SK-N-SH (cell line): ENCODE data around the gene SBF2. TPM values are rescaled to one million over a fixed set of nuclear protein-coding genes. Genes with fewer than 3 reads are reported as not detected.

Experiments
- CTCF ChIA-PET: fragments of 300-600, 350-600 bp; formaldehyde crosslinking; extraction: SDS; loops from one replicate; lab custom pipeline; 2021; lab: Yijun Ruan, JAX
- POLR2A ChIA-PET: fragments of 350-600 bp; sonication (Branson Sonifier 250); formaldehyde crosslinking; extraction: SDS; loops from one replicate; lab custom pipeline; 2020; ENCODE audit warnings: antibody characterized with exemption, inconsistent platforms; lab: Yijun Ruan, JAX
- DNase-seq: peaks from one replicate; pipeline ENCODE4 v3.0.0; 2012
- H2AFZ ChIP-seq: fragments of 200-600 bp; sonication (generic); 2 replicates; pipeline ENCODE4 v1.8.1; 2016; ENCODE audit warnings: antibody characterized with exemption, mild to moderate bottlenecking, low read depth
- H3F3A ChIP-seq: fragments of 200-600 bp; sonication (generic); replicated peaks from 2 replicates; pipeline ENCODE3; 2016; ENCODE audit warnings: antibody characterized with exemption, mild to moderate bottlenecking; ENCODE audit not compliant: insufficient read depth
- H3K27ac ChIP-seq, 2 experiments: fragments of 200-500 bp in 1 of 2; fragments of 200-600 bp in 1 of 2; sonication (Bioruptor generic) in 1 of 2; sonication (generic), shearing (Covaris generic) in 1 of 2; 2 replicates each; pipeline versions ENCODE4 v1.5.1 to v1.6.1; 2014 to 2016; ENCODE audit warnings: low read depth in 2 of 2, inconsistent platforms in 1 of 2, low read length in 1 of 2, mild to moderate bottlenecking in 1 of 2, mixed read lengths in 1 of 2
- H3K27me3 ChIP-seq: fragments of 200-600 bp; sonication (generic), shearing (Covaris generic); 2 replicates; pipeline ENCODE4 v1.6.1; 2016; ENCODE audit warnings: mixed run types; ENCODE audit not compliant: insufficient read depth
- H3K36me3 ChIP-seq, 2 experiments: fragments of 200-500 bp in 1 of 2; fragments of 200-600 bp in 1 of 2; sonication (Bioruptor generic) in 1 of 2; sonication (generic) in 1 of 2; replicated peaks in 1 of 2; 2 replicates each; pipeline versions ENCODE3 to v1.5.1; 2014 to 2016; ENCODE audit warnings: low read length in 1 of 2, mild to moderate bottlenecking in 1 of 2; ENCODE audit not compliant: insufficient read depth in 2 of 2, control insufficient read depth in 1 of 2
- H3K4me1 ChIP-seq, 2 experiments: fragments of 200-500 bp in 1 of 2; fragments of 200-600 bp in 1 of 2; sonication (Bioruptor generic) in 1 of 2; sonication (generic), shearing (Covaris generic) in 1 of 2; 2 replicates each; pipeline versions ENCODE4 v1.5.1 to v1.6.1; 2014 to 2016; ENCODE audit warnings: low read depth in 1 of 2, low read length in 1 of 2, mixed run types in 1 of 2; ENCODE audit not compliant: insufficient read depth in 2 of 2, control insufficient read depth in 1 of 2
- H3K4me2 ChIP-seq: fragments of 200-600 bp; sonication (generic), shearing (Covaris generic); 2 replicates; pipeline ENCODE4 v1.6.1; 2017; ENCODE audit warnings: mixed run types
- H3K4me3 ChIP-seq, 2 experiments: fragments of 200-500 bp in 1 of 2; fragments of 200-600 bp in 1 of 2; sonication (Bioruptor generic) in 1 of 2; sonication (generic), shearing (Covaris generic) in 1 of 2; 2 replicates each; pipeline versions ENCODE4 v1.5.1 to v1.8.1; 2014 to 2016; ENCODE audit warnings: low read depth in 2 of 2, inconsistent platforms in 1 of 2, low read length in 1 of 2, mild to moderate bottlenecking in 1 of 2, mixed read lengths in 1 of 2, moderate library complexity in 1 of 2
- H3K79me2 ChIP-seq: fragments of 200-600 bp; sonication (generic); 2 replicates; pipeline ENCODE4 v1.8.1; 2017; ENCODE audit warnings: mild to moderate bottlenecking; ENCODE audit not compliant: insufficient read depth
- H3K9ac ChIP-seq: fragments of 200-600 bp; sonication (generic); 2 replicates; pipeline ENCODE4 v1.6.1; 2017; ENCODE audit warnings: mixed run types
- H3K9me2 ChIP-seq: fragments of 200-600 bp; sonication (generic); 2 replicates; pipeline ENCODE4 v1.6.1; 2017; ENCODE audit warnings: mixed run types
- H3K9me3 ChIP-seq: fragments of 200-600 bp; sonication (generic); 2 replicates; pipeline ENCODE4 v1.6.1; 2017; ENCODE audit warnings: mixed run types, mild to moderate bottlenecking, moderate library complexity
- H4K20me1 ChIP-seq: fragments of 200-600 bp; sonication (generic); 2 replicates; pipeline ENCODE4 v1.6.1; 2017; ENCODE audit warnings: mild to moderate bottlenecking, mixed run types; ENCODE audit not compliant: insufficient read depth
- CTCF ChIP-seq: fragments of 200-600 bp; sonication (generic); IDR thresholded peaks from 2 replicates; pipeline ENCODE4 v1.6.1; 2017; ENCODE audit warnings: antibody characterized with exemption, mild to moderate bottlenecking, moderate library complexity
- ELF1 ChIP-seq: IDR thresholded peaks from 2 replicates; pipeline ENCODE4 v1.4.0; 2012
- EP300 ChIP-seq, 2 experiments: IDR thresholded peaks; 2 replicates each; pipeline versions ENCODE4 v1.4.0 to v1.6.1; 2012; ENCODE audit warnings: borderline replicate concordance in 1 of 2, low read depth in 1 of 2, low read length in 1 of 2
- EZH2phosphoT487 ChIP-seq: fragments of 200-600 bp; sonication (generic); IDR thresholded peaks from 2 replicates; pipeline ENCODE4 v1.6.1; 2017; ENCODE audit warnings: low read depth, mixed run types, mild to moderate bottlenecking, antibody characterized with exemption, moderate library complexity, borderline replicate concordance
- FOXM1 ChIP-seq: IDR thresholded peaks from 2 replicates; pipeline ENCODE4 v1.4.0; 2012; ENCODE audit warnings: low read depth, mild to moderate bottlenecking
- GABPA ChIP-seq: IDR thresholded peaks from 2 replicates; pipeline ENCODE4 v1.4.0; 2012; ENCODE audit warnings: low read depth, mild to moderate bottlenecking
- GATA2 ChIP-seq: sonication (generic); formaldehyde crosslinking; IDR thresholded peaks from 2 replicates; pipeline ENCODE4 v1.5.0; 2020; ENCODE audit warnings: mild to moderate bottlenecking, missing genetic modification reagents
- IRF3 ChIP-seq: fragments of 150-350 bp; IDR thresholded peaks from 2 replicates; pipeline ENCODE4 v1.6.1; 2016; ENCODE audit warnings: mild to moderate bottlenecking, low read depth, low read length
- MAX ChIP-seq: IDR thresholded peaks from 2 replicates; pipeline ENCODE4 v1.4.0; 2012; ENCODE audit warnings: low read depth
- MXI1 ChIP-seq: IDR thresholded peaks from 2 replicates; pipeline ENCODE4 v1.6.1; 2012; ENCODE audit warnings: mild to moderate bottlenecking, low read depth, low read length, improper control_type of control experiment
- NRF1 ChIP-seq: IDR thresholded peaks from 2 replicates; pipeline ENCODE4 v1.6.1; 2012; ENCODE audit warnings: low read depth, mild to moderate bottlenecking, low read length
- PBX3 ChIP-seq: IDR thresholded peaks from 2 replicates; pipeline ENCODE4; 2012
- POLR2AphosphoS5 ChIP-seq: IDR thresholded peaks from 2 replicates; pipeline ENCODE4 v1.6.1; 2012; ENCODE audit warnings: low read depth, low read length
- RCOR1 ChIP-seq: fragments of 150-350 bp; IDR thresholded peaks from 2 replicates; pipeline ENCODE4 v1.6.1; 2017; ENCODE audit warnings: antibody characterized with exemption, low read length
- SIN3A ChIP-seq: IDR thresholded peaks from 2 replicates; pipeline ENCODE4 v1.6.1; 2012; ENCODE audit warnings: low read depth, mild to moderate bottlenecking, low read length, moderate library complexity, borderline replicate concordance
- TCF12 ChIP-seq: IDR thresholded peaks from 2 replicates; pipeline ENCODE4 v1.4.0; 2012
- USF1 ChIP-seq: IDR thresholded peaks from 2 replicates; pipeline ENCODE4 v1.4.0; 2012; ENCODE audit warnings: low read depth, borderline replicate concordance
- YY1 ChIP-seq: IDR thresholded peaks from 2 replicates; pipeline ENCODE4 v1.4.0; 2012; ENCODE audit warnings: low read depth, mild to moderate bottlenecking
- ZBTB33 ChIP-seq: IDR thresholded peaks from 2 replicates; pipeline ENCODE4 v1.4.0; 2012; ENCODE audit warnings: low read depth, borderline replicate concordance
- WGBS: methylation state at CpG from one replicate; pipeline ENCODE4 v1.1.6; 2017; ENCODE audit warnings: low lambda C conversion rate; 5-methylcytosine and 5-hydroxymethylcytosine counted together
- polyA plus RNA-seq, 3 experiments: library from polyadenylated mRNA; depleted of rRNA; stranded (reverse); fragments of >200 nt; gene quantifications; 2 replicates each; pipeline ENCODE4 v1.2.3, GENCODE V29; 2012

SBF2 gene
- polyA plus RNA-seq, 1 of the 3 experiments (the other 2 are of a cell fraction) = 23.0 TPM

- no peaks in the 10 kb centered on the region for H3K9me3 ChIP-seq
- H3K4me3 ChIP-seq = no peak overlapping the region
- CTCF ChIA-PET = interaction anchor here (1.0 to 2.3 kb wide), 3 partner anchors 132 to 549 kb away, joined by 3 to 7 read pairs (median 5); partner anchors contain the start of gene ADM
- H3K27ac ChIP-seq = no peak overlapping the region
- H3K4me2 ChIP-seq = no peak overlapping the region
- H3K79me2 ChIP-seq = no peaks in the 10 kb centered on the region
- no peaks in the 10 kb centered on the region for H3K27me3 ChIP-seq
- peaks cover 0 to 4% of the 10 kb centered on the region in 2 experiments for H3K36me3 ChIP-seq
- H3K9me2 ChIP-seq = no peaks in the 10 kb centered on the region
- no peak for DNase-seq
- H4K20me1 ChIP-seq = no peaks in the 10 kb centered on the region
- no peak overlapping the region for H3K9ac ChIP-seq
- TF ChIP-seq POLR2AphosphoS5 (no peak), PBX3 (no peak), EP300 (IDR thresholded peaks at IDR 0.05; ENCODE audit: borderline replicate concordance in 1 of 2, low read depth in 1 of 2, low read length in 1 of 2) (no peak), ELF1 (no peak), RCOR1 (no peak), FOXM1 (no peak), GABPA (no peak), SIN3A (no peak), TCF12 (no peak), NRF1 (no peak)
- WGBS = 94% methylated on average over 5 of the region's 6 CpGs
- peaks cover 34 to 38% of the 10 kb centered on the region in 2 experiments for H3K4me1 ChIP-seq
- POLR2A ChIA-PET = no interaction called here
- peaks cover 36% of the 10 kb centered on the region for H3F3A ChIP-seq
- H2AFZ ChIP-seq = no peak overlapping the region
Measured at GRCh38 chr11:9756878-9757277, 537.1 kb downstream of the SBF2 start.

- H3F3A ChIP-seq = peaks cover 36% of the 10 kb centered on the region
- H3K9me2 ChIP-seq = no peaks in the 10 kb centered on the region
- H3K9ac ChIP-seq = no peak overlapping the region
- H4K20me1 ChIP-seq = no peaks in the 10 kb centered on the region
- no peaks in the 10 kb centered on the region for H3K9me3 ChIP-seq
- H3K4me1 ChIP-seq = peaks cover 34 to 38% of the 10 kb centered on the region in 2 experiments
- no peak overlapping the region for H3K4me2 ChIP-seq
- H2AFZ ChIP-seq = no peak overlapping the region
- ChIA-PET CTCF (interaction anchor here (1.0 to 2.3 kb wide), 3 partner anchors 132 to 549 kb away, joined by 3 to 7 read pairs (median 5); partner anchors contain the start of gene ADM), POLR2A (no interaction called here)
- DNase-seq = no peak
- no peak overlapping the region for H3K4me3 ChIP-seq
- H3K27me3 ChIP-seq = no peaks in the 10 kb centered on the region
- peaks cover 0 to 4% of the 10 kb centered on the region in 2 experiments for H3K36me3 ChIP-seq
- no peaks in the 10 kb centered on the region for H3K79me2 ChIP-seq
- 83% methylated on average over 1 of the region's 5 CpGs for WGBS
- H3K27ac ChIP-seq = no peak overlapping the region
- TF ChIP-seq CTCF (no peak), YY1 (no peak), NRF1 (no peak), TCF12 (no peak), PBX3 (no peak), GATA2 (CRISPR knock-in tag) (no peak), MAX (no peak), ZBTB33 (no peak), MXI1 (no peak), IRF3 (no peak), ELF1 (no peak), EZH2phosphoT487 (no peak), POLR2AphosphoS5 (no peak), USF1 (no peak)
Measured at GRCh38 chr11:9756461-9756860, 537.6 kb downstream of the SBF2 start.
